Spleen (tissue), 11 donors: Measurements from ENCODE around the gene PODXL2. TPM values are rescaled to one million over a fixed set of nuclear protein-coding genes. Genes with fewer than 3 reads are reported as not detected.

Experiments used
- DNase-seq: peaks from one replicate; pipeline ENCODE4 v3.0.0-alpha.2; 2020
- H3K27ac ChIP-seq, 8 donors: fragments of 200-600 bp; sonication (generic) in 7 of 8; 1 replicate in 4 of 8; 2 replicates in 4 of 8; pipeline versions ENCODE4 v1.5.0 to v1.8.0; 2016 to 2021; ENCODE audit warnings: inconsistent platforms in 4 of 8, mild to moderate bottlenecking in 4 of 8, moderate library complexity in 1 of 8
- H3K27me3 ChIP-seq, 7 donors: fragments of 200-600 bp; sonication (generic) in 6 of 7; replicated peaks in 1 of 7; 1 replicate in 4 of 7; 2 replicates in 3 of 7; pipeline versions ENCODE4 v1.5.0 to v1.8.0; 2016 to 2021; ENCODE audit warnings: inconsistent platforms in 3 of 7, mild to moderate bottlenecking in 1 of 7
- H3K36me3 ChIP-seq, 6 donors: fragments of 200-600 bp; sonication (generic) in 5 of 6; 1 replicate in 4 of 6; 2 replicates in 2 of 6; pipeline versions ENCODE4 v1.5.0 to v1.8.0; 2016 to 2021; ENCODE audit warnings: inconsistent platforms in 2 of 6
- H3K4me1 ChIP-seq, 6 donors: fragments of 200-600 bp; sonication (generic) in 5 of 6; 1 replicate in 3 of 6; 2 replicates in 3 of 6; pipeline versions ENCODE4 v1.5.0 to v1.8.0; 2016 to 2021; ENCODE audit warnings: inconsistent platforms in 3 of 6
- H3K4me3 ChIP-seq, 8 donors: fragments of 200-600 bp; sonication (generic) in 7 of 8; 1 replicate in 4 of 8; 2 replicates in 4 of 8; pipeline versions ENCODE4 v1.5.0 to v1.8.0; 2016 to 2021; ENCODE audit warnings: inconsistent platforms in 4 of 8, mild to moderate bottlenecking in 4 of 8, moderate library complexity in 2 of 8
- H3K9me3 ChIP-seq, 8 donors: fragments of 200-600 bp; sonication (generic) in 7 of 8; 1 replicate in 4 of 8; 2 replicates in 4 of 8; pipeline versions ENCODE4 v1.5.0 to v1.8.0; 2016 to 2021; ENCODE audit warnings: inconsistent platforms in 4 of 8
- POLR2A ChIP-seq, 3 donors: fragments of 450-650 bp; IDR thresholded peaks; one replicate each; pipeline ENCODE4 v1.5.1; 2017; ENCODE audit warnings: antibody characterized with exemption in 3 of 3, mild to moderate bottlenecking in 1 of 3
- POLR2AphosphoS5 ChIP-seq, 3 donors: sonication (generic); formaldehyde crosslinking; IDR thresholded peaks; one replicate each; pipeline ENCODE4 v1.5.1; 2017; ENCODE audit warnings: antibody characterized with exemption in 3 of 3
- WGBS, 5 donors: extraction: QIAGEN DNeasy Blood & Tissue Kit in 3 of 5; methylation state at CpG; one replicate each; pipeline versions ENCODE4 v1.1.5 to v1.1.7; 2013 to 2018; 5-methylcytosine and 5-hydroxymethylcytosine counted together
- intact Hi-C: fragments of 100-400 bp; cut with DNase I; formaldehyde crosslinking; loops from one replicate; pipeline ENCODE4 v1.15.0; 2023; ENCODE audit warnings: low total_unique reads
- polyA plus RNA-seq, 3 donors: library from polyadenylated mRNA; stranded (reverse); fragments of 200-250 nt; gene quantifications; one replicate each; pipeline ENCODE4 v1.2.1, GENCODE V29; 2013
- total RNA-seq, 7 donors: library from RNA; depleted of rRNA in 3 of 7; stranded (reverse); fragments of >200 nt in 3 of 7; fragmentation: NEBNext Ultra II Directional in 4 of 7; extraction: Animal tissue kit (Norgen Biotek cat#: 25700) in 4 of 7; gene quantifications; one replicate each; pipeline versions ENCODE4 v1.1.0 to v1.2.1, GENCODE V29; 2016 to 2021
- TF ChIP-seq, protein P1 (sequence below), 11 experiments: fragments of 200-600 bp in 7 of 11; fragments of 450-650 bp in 4 of 11; sonication (generic) in 4 of 11; IDR thresholded peaks in 8 of 11; conservative IDR thresholded peaks in 3 of 11; 1 replicate in 7 of 11; 2 replicates in 4 of 11; pipeline versions ENCODE4 v1.4.0 to v1.8.0; 2016 to 2021; ENCODE audit warnings: antibody characterized with exemption in 11 of 11, inconsistent platforms in 4 of 11, mild to moderate bottlenecking in 1 of 11
- donor health status: healthy with polysubstance abuse.
- donor health status: DM: no; HTN: no; CAD: no; lungs with moderate emphysema.
- donor health status: DM: no; HTN: no; CAD: no.
- donor health status: Bipolar disorder and iron deficiency.
- donor health status: healthy.
- donor health status: DM: no; HTN: no; CAD: no.
- donor health status: DM: yes; HTN: yes; CAD: no.

Gene PODXL2
- total and polyA plus RNA-seq, 10 donors: 0.77 to 3.1 (median 2.4) TPM

DNA sequence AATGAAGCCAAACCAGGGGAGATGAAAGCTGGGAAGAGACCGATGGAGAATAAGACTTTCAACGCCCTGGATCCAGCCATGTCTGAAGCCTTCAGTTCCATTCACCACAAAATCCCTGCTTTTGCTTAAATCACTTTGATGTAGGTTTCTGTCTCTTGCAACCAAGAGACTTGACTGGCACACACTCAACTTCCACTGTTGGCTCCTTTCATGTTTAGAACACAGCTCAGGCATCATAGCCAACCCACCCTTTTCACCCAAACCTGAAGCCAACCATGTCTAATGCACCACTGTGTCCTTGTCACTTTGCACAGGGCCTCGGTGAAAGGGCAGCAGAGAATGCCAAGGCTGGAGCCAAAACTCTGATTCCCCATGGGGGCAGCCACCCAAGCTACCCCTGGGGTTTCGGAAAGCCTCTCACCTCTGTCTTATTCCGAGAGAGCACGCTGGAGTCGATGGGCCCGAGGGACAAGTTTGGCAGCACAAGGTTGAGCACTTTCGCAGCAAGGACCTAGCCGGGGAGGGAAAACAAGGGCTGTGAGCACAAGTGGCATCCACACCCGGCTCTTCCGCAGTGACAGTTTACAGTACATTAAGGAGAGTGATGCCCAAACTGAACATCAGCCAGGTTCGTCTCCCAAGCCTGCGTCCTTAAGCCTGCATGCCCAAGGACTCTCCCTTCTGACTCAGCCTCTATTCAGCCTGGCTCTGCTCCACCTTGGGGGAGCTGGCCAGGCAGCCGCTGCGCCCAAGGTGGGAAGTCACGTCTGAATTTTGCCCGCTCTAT lies 81.4 kb downstream of the PODXL2 start:
- intact Hi-C loops: no loop called here
- Histone ChIP-seq H3K27me3 (no peaks in the 10 kb centered on the region), H3K36me3 (peaks cover 0 to 15% (median 0%) of the 10 kb centered on the region in 6 donors), H3K4me1 (peaks cover 3 to 93% (median 57%) of the 10 kb centered on the region in 6 donors), H3K27ac (peak overlapping the region in 7 of 8 donors; percentile 48 to 90 (median 76)), H3K9me3 (no peaks in the 10 kb centered on the region), H3K4me3 (no peak overlapping the region)
- no peak for TF ChIP-seq POLR2A (IDR thresholded peaks at IDR 0.05)
- TF ChIP-seq POLR2AphosphoS5 (IDR thresholded peaks at IDR 0.05): peak in 2 of 3 donors; percentile 9 to 71
- 65 to 91% (median 84%) methylated on average over 14 to 18 of the region's 18 CpGs for WGBS, 5 donors
- DNase-seq: peak; percentile 61

DNA sequence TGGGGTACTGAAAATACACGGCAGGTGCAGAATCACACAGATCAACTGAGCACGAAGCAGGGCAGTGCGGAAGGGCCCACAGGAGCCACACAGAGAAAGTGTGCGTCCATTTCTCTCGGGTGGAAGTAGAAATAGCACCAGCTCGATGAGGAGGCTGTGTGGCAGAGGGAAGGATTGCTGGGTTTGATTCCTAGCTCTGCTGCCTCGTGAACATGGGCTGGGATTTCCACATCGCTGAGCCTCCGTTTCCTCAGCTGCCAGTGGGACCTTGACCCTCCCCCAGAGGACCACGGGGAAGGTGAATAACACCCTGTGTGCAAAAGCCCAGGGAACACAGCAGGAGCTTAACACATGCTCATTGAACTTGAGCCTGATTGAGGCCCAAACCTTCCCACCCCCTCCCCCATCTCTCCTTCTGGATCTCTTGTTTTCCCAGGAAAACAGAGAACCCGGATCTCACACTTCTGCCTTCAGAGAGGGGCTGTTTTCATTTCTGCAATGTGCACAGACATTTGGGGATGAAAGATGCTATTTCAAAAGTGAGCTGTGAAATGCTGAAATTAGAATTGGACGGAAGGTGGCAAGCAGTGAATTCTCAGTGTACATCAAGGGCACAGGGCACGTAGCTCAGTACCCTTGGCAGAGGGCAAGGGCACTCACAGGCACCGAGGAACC lies 82.2 kb downstream of the PODXL2 start:
- H3K27ac ChIP-seq: peak overlapping the region in 7 of 8 donors; percentile 15 to 90 (median 76)
- TF ChIP-seq POLR2AphosphoS5 (IDR thresholded peaks at IDR 0.05) (no peak), POLR2A (IDR thresholded peaks at IDR 0.05) (no peak)
- TF ChIP-seq, protein P1, sequence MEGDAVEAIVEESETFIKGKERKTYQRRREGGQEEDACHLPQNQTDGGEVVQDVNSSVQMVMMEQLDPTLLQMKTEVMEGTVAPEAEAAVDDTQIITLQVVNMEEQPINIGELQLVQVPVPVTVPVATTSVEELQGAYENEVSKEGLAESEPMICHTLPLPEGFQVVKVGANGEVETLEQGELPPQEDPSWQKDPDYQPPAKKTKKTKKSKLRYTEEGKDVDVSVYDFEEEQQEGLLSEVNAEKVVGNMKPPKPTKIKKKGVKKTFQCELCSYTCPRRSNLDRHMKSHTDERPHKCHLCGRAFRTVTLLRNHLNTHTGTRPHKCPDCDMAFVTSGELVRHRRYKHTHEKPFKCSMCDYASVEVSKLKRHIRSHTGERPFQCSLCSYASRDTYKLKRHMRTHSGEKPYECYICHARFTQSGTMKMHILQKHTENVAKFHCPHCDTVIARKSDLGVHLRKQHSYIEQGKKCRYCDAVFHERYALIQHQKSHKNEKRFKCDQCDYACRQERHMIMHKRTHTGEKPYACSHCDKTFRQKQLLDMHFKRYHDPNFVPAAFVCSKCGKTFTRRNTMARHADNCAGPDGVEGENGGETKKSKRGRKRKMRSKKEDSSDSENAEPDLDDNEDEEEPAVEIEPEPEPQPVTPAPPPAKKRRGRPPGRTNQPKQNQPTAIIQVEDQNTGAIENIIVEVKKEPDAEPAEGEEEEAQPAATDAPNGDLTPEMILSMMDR (IDR thresholded peaks at IDR 0.05 in 8 of 11, conservative IDR thresholded peaks at IDR 0.05 in 3 of 11): no peak
- H3K9me3 ChIP-seq: no peaks in the 10 kb centered on the region
- 66 to 79% (median 70%) methylated on average over 9 to 14 of the region's 14 CpGs for WGBS, 5 donors
- H3K4me3 ChIP-seq: no peak overlapping the region
- H3K27me3 ChIP-seq: no peaks in the 10 kb centered on the region
- H3K36me3 ChIP-seq: peaks cover 0 to 15% (median 0%) of the 10 kb centered on the region in 6 donors
- H3K4me1 ChIP-seq: peaks cover 3 to 98% (median 57%) of the 10 kb centered on the region in 6 donors
- DNase-seq: peak; percentile 68
- intact Hi-C loops: no loop called here

DNA sequence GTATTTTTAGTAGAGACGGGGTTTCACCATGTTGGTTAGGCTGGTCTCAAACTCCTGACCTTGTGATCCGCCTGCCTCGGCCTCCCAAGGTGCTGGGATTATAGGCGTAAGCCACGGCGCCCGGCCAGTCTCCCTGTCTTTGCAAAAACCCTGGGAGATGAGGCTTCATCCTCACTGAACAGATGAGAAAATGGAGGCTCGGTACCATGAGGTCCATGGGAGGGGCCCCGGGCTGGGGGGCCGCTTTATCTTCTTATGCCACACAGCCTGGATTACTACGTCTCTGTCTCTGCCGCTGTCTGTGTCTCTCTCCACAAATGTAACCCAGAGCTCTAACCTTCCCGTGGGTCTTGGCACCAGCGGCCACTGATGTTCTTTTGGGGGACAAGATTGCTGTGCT lies 82.9 kb downstream of the PODXL2 start:
- peak; percentile 32 for DNase-seq
- intact Hi-C loops: no loop called here

DNA sequence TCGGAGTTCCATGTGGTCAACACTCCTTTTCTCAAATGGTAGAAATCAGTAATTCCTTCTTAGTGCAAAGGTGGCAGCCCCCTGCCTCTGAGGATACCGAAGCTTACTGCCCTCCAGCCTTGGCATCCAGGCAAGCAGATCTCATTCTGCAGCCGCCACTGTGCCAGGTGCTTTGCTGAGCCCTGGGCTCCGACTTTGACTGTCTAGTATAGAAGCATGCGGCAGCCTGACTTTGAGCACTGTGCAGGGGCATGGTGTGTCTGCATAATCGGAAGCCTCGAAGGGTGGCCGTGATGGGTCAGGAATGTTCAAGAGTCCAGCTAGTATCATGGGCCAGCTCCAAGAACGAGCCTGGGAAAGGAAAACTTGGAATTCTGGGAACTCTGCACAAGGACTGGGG lies 83.5 kb downstream of the PODXL2 start:
- H3K4me3 ChIP-seq: peak overlapping the region in 1 of 8 donors; percentile 6
- H3K4me1 ChIP-seq: peaks cover 3 to 98% (median 54%) of the 10 kb centered on the region in 6 donors
- peak overlapping the region in 7 of 8 donors; percentile 9 to 90 (median 77) for H3K27ac ChIP-seq
- H3K36me3 ChIP-seq: peaks cover 0 to 7% (median 0%) of the 10 kb centered on the region in 6 donors
- no peaks in the 10 kb centered on the region for H3K9me3 ChIP-seq
- TF ChIP-seq, protein P1 (IDR thresholded peaks at IDR 0.05 in 8 of 11, conservative IDR thresholded peaks at IDR 0.05 in 3 of 11): no peak
- TF ChIP-seq POLR2A (IDR thresholded peaks at IDR 0.05) (no peak), POLR2AphosphoS5 (IDR thresholded peaks at IDR 0.05) (no peak)
- peak; percentile 49 for DNase-seq
- WGBS, 5 donors: 59 to 89% (median 89%) methylated on average over 9 of the region's 9 CpGs
- intact Hi-C loops: no loop called here
- no peaks in the 10 kb centered on the region for H3K27me3 ChIP-seq

More for the DNA sequence above, 82.9 kb downstream of the PODXL2 start:
- H3K27ac ChIP-seq: peak overlapping the region in 5 of 8 donors; percentile 76 to 90 (median 78)
- no peaks in the 10 kb centered on the region for H3K9me3 ChIP-seq
- H3K4me3 ChIP-seq: no peak overlapping the region
- WGBS, 5 donors: 92 to 95% (median 93%) methylated on average over 13 to 14 of the region's 14 CpGs
- H3K27me3 ChIP-seq: no peaks in the 10 kb centered on the region
- TF ChIP-seq POLR2AphosphoS5 (IDR thresholded peaks at IDR 0.05) (no peak), POLR2A (IDR thresholded peaks at IDR 0.05) (no peak)
- TF ChIP-seq, protein P1 (IDR thresholded peaks at IDR 0.05 in 8 of 11, conservative IDR thresholded peaks at IDR 0.05 in 3 of 11): no peak
- peaks cover 3 to 98% (median 56%) of the 10 kb centered on the region in 6 donors for H3K4me1 ChIP-seq
- peaks cover 0 to 9% (median 0%) of the 10 kb centered on the region in 6 donors for H3K36me3 ChIP-seq
